Small intestine (tissue), 7 donors: Measurements from ENCODE around the gene CAP2. TPM values are rescaled to one million over a fixed set of nuclear protein-coding genes. Genes with fewer than 3 reads are reported as not detected.
"Not testable (repeated sequence)": the region's sequence is repeated elsewhere in the genome, so short reads cannot be mapped to it uniquely, and the experiment has no call there.

ENCODE experiments used
- DNase-seq, 2 donors: peaks; one replicate each; pipeline versions ENCODE4 v3.0.0 to v3.0.0-alpha.2; 2013
- FAIRE-seq: peaks from 2 replicates; lab custom pipeline; 2012; peaks lifted over from hg19 to GRCh38; lab: Jason Lieb, UNC
- H3K27ac ChIP-seq, 3 donors: one replicate each; pipeline ENCODE4 v1.5.1; 2013; ENCODE audit warnings: low read length in 2 of 3, mild to moderate bottlenecking in 2 of 3, control low read depth in 1 of 3, inconsistent platforms in 1 of 3, low read depth in 1 of 3, moderate library complexity in 1 of 3
- H3K27me3 ChIP-seq, 3 donors: one replicate each; pipeline ENCODE4 v1.6.1; 2013; ENCODE audit warnings: low read length in 3 of 3, inconsistent platforms in 1 of 3; ENCODE audit not compliant: control insufficient read depth in 3 of 3, insufficient read depth in 3 of 3
- H3K36me3 ChIP-seq, 3 donors: one replicate each; pipeline ENCODE4 v1.6.1; 2013; ENCODE audit warnings: low read length in 3 of 3, inconsistent platforms in 1 of 3, low read depth in 1 of 3, mild to moderate bottlenecking in 1 of 3, moderate library complexity in 1 of 3; ENCODE audit not compliant: control insufficient read depth in 3 of 3, insufficient read depth in 2 of 3
- H3K4me1 ChIP-seq, 3 donors: one replicate each; pipeline ENCODE4 v1.6.1; 2013; ENCODE audit warnings: low read length in 2 of 3, inconsistent platforms in 1 of 3, low read depth in 1 of 3, mild to moderate bottlenecking in 1 of 3, moderate library complexity in 1 of 3; ENCODE audit not compliant: control insufficient read depth in 3 of 3, insufficient read depth in 2 of 3
- H3K4me3 ChIP-seq, 3 donors: one replicate each; pipeline ENCODE4 v1.5.1; 2013; ENCODE audit warnings: low read length in 3 of 3, control low read depth in 1 of 3, inconsistent platforms in 1 of 3, low read depth in 1 of 3, mild to moderate bottlenecking in 1 of 3, moderate library complexity in 1 of 3
- H3K9me3 ChIP-seq, 2 donors: one replicate each; pipeline ENCODE4 v1.6.1; 2013; ENCODE audit warnings: low read depth in 1 of 2, low read length in 1 of 2; ENCODE audit not compliant: control insufficient read depth in 2 of 2, insufficient read depth in 1 of 2
- WGBS, 3 donors: extraction: QIAGEN DNeasy Blood & Tissue Kit; methylation state at CpG; one replicate each; pipeline ENCODE4 v1.1.7; 2013; 5-methylcytosine and 5-hydroxymethylcytosine counted together
- polyA plus RNA-seq, 4 donors: library from polyadenylated mRNA; stranded (reverse) in 3 of 4; unstranded in 1 of 4; fragments of 200-250 nt in 3 of 4; fragments of 120-200 nt in 1 of 4; gene quantifications; one replicate each; pipeline versions ENCODE4 v1.2.1 to v1.2.3, GENCODE V29; 2013
- donor health status: healthy with polysubstance abuse.
- donor health status: control.
- donor health status: control.
- donor health status: Bipolar disorder and iron deficiency.
- donor health status: healthy.

CAP2 gene
- polyA plus RNA-seq, 4 donors, result 0.89 to 3.0 (median 2.3) TPM

- H3K36me3 ChIP-seq, result no peaks in the 10 kb centered on the region
- H3K27ac ChIP-seq, result no peak overlapping the region
- no peak overlapping the region for H3K4me3 ChIP-seq
- 64 to 73% (median 66%) methylated on average over 3 of the region's 3 CpGs for WGBS, 3 donors
- no peak for FAIRE-seq
- H3K4me1 ChIP-seq, result no peaks in the 10 kb centered on the region
- DNase-seq, result no peak
- no peaks in the 10 kb centered on the region for H3K27me3 ChIP-seq
- no peaks in the 10 kb centered on the region for H3K9me3 ChIP-seq
These were observed 137.0 kb downstream of the CAP2 start for GRCh38 chr6:17530321-17530835.

- no peaks in the 10 kb centered on the region for H3K36me3 ChIP-seq
- no peak for FAIRE-seq
- H3K27me3 ChIP-seq, result no peaks in the 10 kb centered on the region
- WGBS, 3 donors, result 48 to 72% (median 71%) methylated on average over 2 of the region's 2 CpGs
- H3K4me1 ChIP-seq, result no peaks in the 10 kb centered on the region
- H3K4me3 ChIP-seq, result no peak overlapping the region
- no peaks in the 10 kb centered on the region for H3K9me3 ChIP-seq
- H3K27ac ChIP-seq, result no peak overlapping the region
- DNase-seq, result no peak
These were observed 143.2 kb downstream of the CAP2 start for GRCh38 chr6:17536586-17536985.

GRCh38 chr6:17542243-17542642 is 148.8 kb downstream of the CAP2 start:
- no peaks in the 10 kb centered on the region for H3K4me1 ChIP-seq
- H3K9me3 ChIP-seq, result no peaks in the 10 kb centered on the region
- WGBS, 3 donors, result 87 to 90% (median 89%) methylated on average over 3 of the region's 3 CpGs
- H3K27ac ChIP-seq, result no peak overlapping the region
- H3K4me3 ChIP-seq, result no peak overlapping the region
- FAIRE-seq, result no peak
- no peak for DNase-seq
- no peaks in the 10 kb centered on the region for H3K36me3 ChIP-seq
- H3K27me3 ChIP-seq, result no peaks in the 10 kb centered on the region

GRCh38 chr6:17545681-17546080 is 152.3 kb downstream of the CAP2 start:
- not testable (repeated sequence) for H3K4me1 ChIP-seq, H3K27me3 ChIP-seq, H3K27ac ChIP-seq, H3K9me3 ChIP-seq, H3K4me3 ChIP-seq, DNase-seq, FAIRE-seq, H3K36me3 ChIP-seq
- 95 to 100% (median 95%) methylated on average over 2 of the region's 4 CpGs for WGBS, 3 donors

- H3K4me3 ChIP-seq, result no peak overlapping the region
- FAIRE-seq, result no peak
- H3K27me3 ChIP-seq, result no peaks in the 10 kb centered on the region
- no peaks in the 10 kb centered on the region for H3K9me3 ChIP-seq
- no peak for DNase-seq
- no peaks in the 10 kb centered on the region for H3K36me3 ChIP-seq
- no peaks in the 10 kb centered on the region for H3K4me1 ChIP-seq
- no peak overlapping the region for H3K27ac ChIP-seq
- 86 to 91% (median 87%) methylated on average over 9 of the region's 9 CpGs for WGBS, 3 donors
These were observed 158.1 kb downstream of the CAP2 start for GRCh38 chr6:17551383-17551958.

- 81 to 83% (median 83%) methylated on average over 3 of the region's 3 CpGs for WGBS, 3 donors
- Histone ChIP-seq H3K9me3 (no peaks in the 10 kb centered on the region), H3K36me3 (no peaks in the 10 kb centered on the region), H3K27ac (no peak overlapping the region), H3K4me3 (no peak overlapping the region), H3K4me1 (no peaks in the 10 kb centered on the region), H3K27me3 (no peaks in the 10 kb centered on the region)
- FAIRE-seq (no peak), DNase-seq (no peak)
These were observed 159.5 kb downstream of the CAP2 start for GRCh38 chr6:17552861-17553260.

GRCh38 chr6:17556014-17556413 is 162.6 kb downstream of the CAP2 start:
- no peak overlapping the region for H3K27ac ChIP-seq
- no peaks in the 10 kb centered on the region for H3K27me3 ChIP-seq
- no peak for DNase-seq
- H3K4me1 ChIP-seq, result no peaks in the 10 kb centered on the region
- no peaks in the 10 kb centered on the region for H3K36me3 ChIP-seq
- no peaks in the 10 kb centered on the region for H3K9me3 ChIP-seq
- 75 to 88% (median 86%) methylated on average over 4 of the region's 4 CpGs for WGBS, 3 donors
- FAIRE-seq, result no peak
- H3K4me3 ChIP-seq, result no peak overlapping the region

- no peak for DNase-seq
- Histone ChIP-seq H3K4me3 (no peak overlapping the region), H3K27me3 (no peaks in the 10 kb centered on the region), H3K36me3 (no peaks in the 10 kb centered on the region), H3K9me3 (peaks cover 0 to 11% of the 10 kb centered on the region in 2 donors), H3K27ac (no peak overlapping the region), H3K4me1 (no peaks in the 10 kb centered on the region)
- peak; percentile 5 for FAIRE-seq
- WGBS, 3 donors, result 82 to 85% (median 84%) methylated on average over 3 of the region's 3 CpGs
These were observed 169.2 kb downstream of the CAP2 start for GRCh38 chr6:17562636-17563035.

GRCh38 chr6:17565399-17565798 is 172.0 kb downstream of the CAP2 start:
- H3K36me3 ChIP-seq, result no peaks in the 10 kb centered on the region
- no peaks in the 10 kb centered on the region for H3K27me3 ChIP-seq
- DNase-seq (no peak), FAIRE-seq (no peak)
- H3K4me3 ChIP-seq, result no peak overlapping the region
- H3K4me1 ChIP-seq, result no peaks in the 10 kb centered on the region
- H3K9me3 ChIP-seq, result peaks cover 0 to 11% of the 10 kb centered on the region in 2 donors
- no peak overlapping the region for H3K27ac ChIP-seq
- WGBS, 3 donors, result 75 to 79% (median 77%) methylated on average over 3 of the region's 3 CpGs
